Trophoblast cell (in vitro differentiated cells and primary cell): ENCODE measurements around the gene NR2E3.
A peak's percentile ranks its signal among the peaks of the same experiment; 100 is the strongest.

Source experiments
- DNase-seq, 2 donors: peaks; one replicate each; pipeline ENCODE4 v3.0.0-alpha.2; 2016
- H2AFZ ChIP-seq: 2 replicates; pipeline ENCODE4 v1.6.1; 2013; ENCODE audit warnings: low read length, moderate library complexity, mild to moderate bottlenecking; ENCODE audit not compliant: insufficient read depth, poor library complexity
- H2AK5ac ChIP-seq: 2 replicates; pipeline ENCODE4 v1.6.1; 2013; ENCODE audit warnings: mild to moderate bottlenecking, low read length
- H2BK120ac ChIP-seq: 2 replicates; pipeline ENCODE4 v1.6.1; 2013; ENCODE audit warnings: low read length, mild to moderate bottlenecking, moderate library complexity; ENCODE audit not compliant: insufficient read depth, poor library complexity
- H2BK12ac ChIP-seq: 2 replicates; pipeline ENCODE4 v1.6.1; 2013; ENCODE audit warnings: mild to moderate bottlenecking, low read length, moderate library complexity
- H2BK5ac ChIP-seq: 2 replicates; pipeline ENCODE4 v1.6.1; 2013; ENCODE audit warnings: low read length, low read depth, moderate library complexity, mild to moderate bottlenecking; ENCODE audit not compliant: poor library complexity
- H3K14ac ChIP-seq: 2 replicates; pipeline ENCODE4 v1.6.1; 2013; ENCODE audit warnings: mild to moderate bottlenecking, low read length
- H3K18ac ChIP-seq: 2 replicates; pipeline ENCODE4 v1.6.1; 2013; ENCODE audit warnings: mild to moderate bottlenecking, low read length
- H3K23ac ChIP-seq: 2 replicates; pipeline ENCODE4 v1.6.1; 2013; ENCODE audit warnings: low read length
- H3K27ac ChIP-seq: 2 replicates; pipeline ENCODE4 v1.5.1; 2013; ENCODE audit warnings: low read depth, mild to moderate bottlenecking, inconsistent platforms, low read length, moderate library complexity
- H3K27me3 ChIP-seq: 2 replicates; pipeline ENCODE4 v1.6.1; 2013; ENCODE audit warnings: inconsistent platforms, mild to moderate bottlenecking, low read length, moderate library complexity; ENCODE audit not compliant: insufficient read depth
- H3K36me3 ChIP-seq, 2 experiments: 1 replicate in 1 of 2; 2 replicates in 1 of 2; pipeline ENCODE4 v1.6.1; 2013; ENCODE audit warnings: low read length in 2 of 2, mild to moderate bottlenecking in 2 of 2, moderate library complexity in 1 of 2; ENCODE audit not compliant: insufficient read depth in 2 of 2, control insufficient read depth in 1 of 2
- H3K4ac ChIP-seq: 2 replicates; pipeline ENCODE4 v1.6.1; 2013; ENCODE audit warnings: low read depth, mild to moderate bottlenecking, low read length, moderate library complexity
- H3K4me1 ChIP-seq, 2 experiments: 1 replicate in 1 of 2; 2 replicates in 1 of 2; pipeline ENCODE4 v1.6.1; 2013; ENCODE audit warnings: low read length in 2 of 2, mild to moderate bottlenecking in 2 of 2, moderate library complexity in 1 of 2; ENCODE audit not compliant: insufficient read depth in 2 of 2, control insufficient read depth in 1 of 2
- H3K4me2 ChIP-seq: 2 replicates; pipeline ENCODE4 v1.6.1; 2013; ENCODE audit warnings: inconsistent platforms, mild to moderate bottlenecking, low read length, moderate library complexity
- H3K4me3 ChIP-seq: 2 replicates; pipeline ENCODE4 v1.5.1; 2013; ENCODE audit warnings: mild to moderate bottlenecking, low read depth, low read length, inconsistent platforms
- H3K79me1 ChIP-seq: one replicate; pipeline ENCODE4 v1.6.1; 2013; ENCODE audit warnings: low read length
- H3K79me2 ChIP-seq: 2 replicates; pipeline ENCODE4 v1.6.1; 2013; ENCODE audit warnings: low read length, mild to moderate bottlenecking; ENCODE audit not compliant: control insufficient read depth, insufficient read depth, poor library complexity
- H3K9ac ChIP-seq: 2 replicates; pipeline ENCODE4 v1.6.1; 2013; ENCODE audit warnings: mild to moderate bottlenecking, low read length
- H3K9me3 ChIP-seq: 2 replicates; pipeline ENCODE4 v1.6.1; 2013; ENCODE audit warnings: low read depth, mild to moderate bottlenecking, control low read depth, inconsistent platforms, low read length; ENCODE audit not compliant: insufficient read depth
- H4K12ac ChIP-seq: 2 replicates; pipeline ENCODE4 v1.6.1; 2013; ENCODE audit warnings: low read depth, mild to moderate bottlenecking, low read length, moderate library complexity
- H4K8ac ChIP-seq: 2 replicates; pipeline ENCODE4 v1.6.1; 2013; ENCODE audit warnings: low read depth, mild to moderate bottlenecking, low read length, moderate library complexity
- H4K91ac ChIP-seq: one replicate; pipeline ENCODE4 v1.6.1; 2013; ENCODE audit warnings: low read depth, mild to moderate bottlenecking, low read length, moderate library complexity
- WGBS: extraction: QIAGEN DNeasy Blood & Tissue Kit; methylation state at CpG from one replicate; pipeline ENCODE4 v1.1.7; 2013; ENCODE audit warnings: missing lambda C conversion rate; ENCODE audit not compliant: insufficient read length, insufficient coverage; ENCODE audit errors: extremely low coverage; 5-methylcytosine and 5-hydroxymethylcytosine counted together

Gene NR2E3

DNA sequence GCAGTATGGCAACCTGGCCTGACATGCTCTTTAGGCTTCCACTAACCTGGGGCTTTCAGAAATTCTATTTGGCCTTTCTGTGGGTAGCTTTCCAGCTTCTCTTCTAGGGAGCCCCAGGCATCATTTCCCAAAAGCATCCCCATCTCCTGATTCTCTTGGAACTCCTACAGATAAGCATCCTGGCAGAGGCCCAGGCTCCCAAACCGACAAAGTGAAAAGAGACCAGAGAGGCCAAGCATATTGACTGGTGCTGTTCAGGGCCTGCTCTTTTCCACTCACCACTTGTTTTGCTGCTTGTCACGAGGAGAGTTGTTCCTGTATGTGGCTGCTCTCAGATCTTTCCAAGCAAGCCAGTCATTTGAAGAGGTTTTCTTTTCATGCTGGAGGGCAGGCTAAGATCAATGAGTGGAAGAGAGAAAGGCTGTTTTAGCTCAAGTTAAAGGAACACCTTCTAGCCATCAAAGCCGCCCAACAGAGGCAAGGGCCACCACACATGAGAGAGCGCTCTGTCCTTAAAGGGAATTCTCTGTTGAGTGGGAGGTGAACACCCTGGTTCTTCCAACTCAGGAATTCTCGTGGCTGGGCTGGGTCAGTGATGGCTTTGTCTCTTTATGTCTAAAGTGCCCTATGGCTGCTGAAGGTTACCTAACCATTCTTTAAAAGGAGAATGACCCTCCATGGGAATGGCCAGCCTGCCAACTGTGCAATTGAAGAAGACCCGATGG lies 31.1 kb upstream of the NR2E3 start:
- H3K23ac ChIP-seq, result no peak overlapping the region
- no peak overlapping the region for H3K27ac ChIP-seq
- WGBS, result no CpG with 5 or more reads among the region's 6 CpGs
- no peaks in the 10 kb centered on the region for H3K79me2 ChIP-seq
- H3K4me2 ChIP-seq, result no peak overlapping the region
- H3K4ac ChIP-seq, result no peak overlapping the region
- no peak overlapping the region for H2BK12ac ChIP-seq
- no peak overlapping the region for H2BK5ac ChIP-seq
- peaks cover 4 to 5% of the 10 kb centered on the region in 2 experiments for H3K4me1 ChIP-seq
- no peak overlapping the region for H2AFZ ChIP-seq
- peaks cover 2% of the 10 kb centered on the region for H3K79me1 ChIP-seq
- H3K9ac ChIP-seq, result no peak overlapping the region
- H3K18ac ChIP-seq, result no peak overlapping the region
- no peak overlapping the region for H2BK120ac ChIP-seq
- no peak overlapping the region for H4K12ac ChIP-seq
- no peaks in the 10 kb centered on the region for H3K9me3 ChIP-seq
- no peak overlapping the region for H4K8ac ChIP-seq
- no peak overlapping the region for H4K91ac ChIP-seq
- no peak overlapping the region for H3K4me3 ChIP-seq
- no peaks in the 10 kb centered on the region for H3K27me3 ChIP-seq
- no peaks in the 10 kb centered on the region for H3K36me3 ChIP-seq
- H2AK5ac ChIP-seq, result no peak overlapping the region
- H3K14ac ChIP-seq, result no peak overlapping the region
- no peak for DNase-seq

DNA sequence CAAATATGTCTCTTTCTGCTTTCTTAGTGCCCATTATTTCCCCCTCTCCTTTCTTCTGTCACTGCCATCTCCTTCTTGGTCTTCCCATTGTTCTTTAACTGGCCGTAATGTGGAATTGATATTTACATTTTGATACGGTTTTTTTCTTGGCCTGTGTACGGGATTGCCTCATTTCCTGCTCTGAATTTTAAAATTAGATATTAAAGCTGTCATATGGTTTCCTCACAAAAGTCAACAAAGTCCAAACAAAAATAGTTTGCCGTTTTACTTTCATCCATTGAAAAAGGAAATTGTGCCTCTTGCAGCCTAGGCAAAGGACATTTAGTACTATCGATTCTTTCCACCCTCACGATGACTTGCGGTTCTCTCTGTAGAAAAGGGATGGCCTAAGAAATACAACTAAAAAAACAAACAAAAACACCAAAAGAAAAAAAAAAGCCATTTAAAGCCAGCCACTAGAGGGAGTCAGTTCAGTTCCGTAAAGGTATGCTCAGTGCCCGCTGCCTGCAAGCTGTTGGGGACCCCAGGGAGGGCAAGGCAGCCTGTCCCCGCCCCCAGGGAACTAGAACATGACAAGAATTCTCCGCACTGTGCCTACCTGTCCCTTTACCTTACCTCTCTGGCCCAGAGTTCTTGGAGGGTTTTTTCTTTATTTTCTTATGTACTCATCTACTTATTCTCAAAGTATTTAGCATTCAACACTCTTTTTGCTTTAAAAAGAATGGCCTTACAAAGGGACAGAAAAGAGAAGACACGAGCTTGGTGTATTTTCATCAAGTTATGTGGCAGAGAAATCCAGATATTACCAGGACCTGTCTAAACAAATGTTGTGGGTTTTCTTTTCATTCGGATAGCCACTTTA lies 30.0 kb upstream of the NR2E3 start:
- Histone ChIP-seq H3K79me1 (peaks cover 2% of the 10 kb centered on the region), H2AFZ (peak overlapping the region; percentile 45), H3K18ac (no peak overlapping the region), H3K27ac (no peak overlapping the region), H3K23ac (no peak overlapping the region), H3K27me3 (no peaks in the 10 kb centered on the region), H4K91ac (no peak overlapping the region), H2AK5ac (no peak overlapping the region), H3K79me2 (no peaks in the 10 kb centered on the region), H3K9me3 (no peaks in the 10 kb centered on the region), H3K36me3 (no peaks in the 10 kb centered on the region), H4K8ac (no peak overlapping the region), H3K4me1 (peaks cover 4 to 5% of the 10 kb centered on the region in 2 experiments), H4K12ac (no peak overlapping the region), H2BK120ac (no peak overlapping the region), H3K4me2 (no peak overlapping the region), H2BK12ac (no peak overlapping the region), H3K4me3 (no peak overlapping the region), H3K9ac (no peak overlapping the region), H2BK5ac (no peak overlapping the region), H3K14ac (no peak overlapping the region), H3K4ac (no peak overlapping the region)
- no CpG with 5 or more reads among the region's 13 CpGs for WGBS
- DNase-seq, result peak in 1 of 2 donors; percentile 68

DNA sequence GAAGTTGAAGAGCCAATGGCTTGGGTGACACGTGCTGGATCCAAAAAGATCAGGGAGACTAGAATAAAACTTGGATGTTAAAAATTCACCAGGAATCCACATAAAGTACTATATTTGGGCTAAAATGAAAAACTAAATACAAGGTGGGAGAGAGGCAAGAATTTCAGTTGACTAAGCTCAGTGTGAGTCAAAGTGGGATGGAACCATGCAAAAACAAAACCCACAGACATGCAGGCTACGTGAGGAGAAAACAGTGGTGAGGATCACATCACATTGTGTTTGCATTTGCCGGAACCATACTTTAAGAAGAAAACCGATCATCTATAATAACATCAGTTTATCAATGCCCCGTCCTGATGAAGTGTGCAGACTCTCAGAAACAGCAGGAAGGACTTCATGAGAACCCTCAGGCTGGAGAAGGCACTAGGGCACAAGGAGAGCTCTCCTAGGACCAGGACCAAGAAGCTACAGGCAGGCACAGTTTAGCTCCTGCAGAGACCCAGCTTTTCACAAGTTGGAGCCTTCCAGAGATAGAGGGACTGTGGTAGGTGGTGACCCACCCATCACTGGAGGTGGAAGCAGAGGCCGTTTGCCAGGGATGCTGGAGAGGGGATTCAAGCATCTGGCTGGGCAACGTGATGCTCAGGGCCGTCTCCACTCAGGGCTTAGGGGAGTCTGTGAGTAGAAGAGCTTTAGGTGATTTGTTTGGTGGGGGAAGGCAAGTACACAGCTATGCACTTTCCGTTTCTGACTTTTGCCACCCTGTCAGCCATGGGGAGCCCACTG lies 29.0 kb upstream of the NR2E3 start:
- Histone ChIP-seq H3K9me3 (no peaks in the 10 kb centered on the region), H3K36me3 (no peaks in the 10 kb centered on the region), H4K12ac (no peak overlapping the region), H3K4ac (no peak overlapping the region), H4K91ac (no peak overlapping the region), H3K4me1 (peaks cover 4 to 5% of the 10 kb centered on the region in 2 experiments), H3K4me2 (no peak overlapping the region), H3K27me3 (no peaks in the 10 kb centered on the region), H3K79me2 (no peaks in the 10 kb centered on the region), H2BK12ac (no peak overlapping the region), H3K4me3 (no peak overlapping the region), H2AK5ac (no peak overlapping the region), H3K79me1 (peaks cover 2% of the 10 kb centered on the region), H3K18ac (no peak overlapping the region), H2AFZ (no peak overlapping the region), H3K27ac (no peak overlapping the region), H2BK120ac (no peak overlapping the region), H3K23ac (no peak overlapping the region), H3K9ac (no peak overlapping the region), H4K8ac (no peak overlapping the region), H2BK5ac (no peak overlapping the region), H3K14ac (no peak overlapping the region)
- WGBS, result no CpG with 5 or more reads among the region's 9 CpGs
- DNase-seq, result no peak

GRCh38 chr15:71781965-71782265 lies 28.4 kb upstream of the NR2E3 start:
- no peak overlapping the region for H4K8ac ChIP-seq
- H2BK12ac ChIP-seq, result no peak overlapping the region
- peaks cover 2% of the 10 kb centered on the region for H3K79me1 ChIP-seq
- no peak overlapping the region for H3K4me2 ChIP-seq
- H3K23ac ChIP-seq, result no peak overlapping the region
- H3K4ac ChIP-seq, result no peak overlapping the region
- no peaks in the 10 kb centered on the region for H3K27me3 ChIP-seq
- no peak overlapping the region for H3K27ac ChIP-seq
- no peak overlapping the region for H4K91ac ChIP-seq
- peaks cover 4 to 5% of the 10 kb centered on the region in 2 experiments for H3K4me1 ChIP-seq
- no peak overlapping the region for H2AK5ac ChIP-seq
- H4K12ac ChIP-seq, result no peak overlapping the region
- no peak overlapping the region for H3K9ac ChIP-seq
- no peaks in the 10 kb centered on the region for H3K9me3 ChIP-seq
- H3K4me3 ChIP-seq, result no peak overlapping the region
- no peak overlapping the region for H2BK5ac ChIP-seq
- no peak overlapping the region for H3K18ac ChIP-seq
- DNase-seq, result no peak
- H2BK120ac ChIP-seq, result no peak overlapping the region
- H3K79me2 ChIP-seq, result no peaks in the 10 kb centered on the region
- no peak overlapping the region for H2AFZ ChIP-seq
- WGBS, result no CpG with 5 or more reads among the region's 8 CpGs
- no peak overlapping the region for H3K14ac ChIP-seq
- H3K36me3 ChIP-seq, result no peaks in the 10 kb centered on the region
